CD4-positive, alpha-beta T cell treated with Interleukin-6 for 4 hours (primary cell): ENCODE measurements around the gene CNR1.

ENCODE experiments used
- DNase-seq: peaks from one replicate; pipeline ENCODE4 v3.0.0-alpha.2; 2020; ENCODE audit warnings: mixed read lengths

Gene CNR1

DNA sequence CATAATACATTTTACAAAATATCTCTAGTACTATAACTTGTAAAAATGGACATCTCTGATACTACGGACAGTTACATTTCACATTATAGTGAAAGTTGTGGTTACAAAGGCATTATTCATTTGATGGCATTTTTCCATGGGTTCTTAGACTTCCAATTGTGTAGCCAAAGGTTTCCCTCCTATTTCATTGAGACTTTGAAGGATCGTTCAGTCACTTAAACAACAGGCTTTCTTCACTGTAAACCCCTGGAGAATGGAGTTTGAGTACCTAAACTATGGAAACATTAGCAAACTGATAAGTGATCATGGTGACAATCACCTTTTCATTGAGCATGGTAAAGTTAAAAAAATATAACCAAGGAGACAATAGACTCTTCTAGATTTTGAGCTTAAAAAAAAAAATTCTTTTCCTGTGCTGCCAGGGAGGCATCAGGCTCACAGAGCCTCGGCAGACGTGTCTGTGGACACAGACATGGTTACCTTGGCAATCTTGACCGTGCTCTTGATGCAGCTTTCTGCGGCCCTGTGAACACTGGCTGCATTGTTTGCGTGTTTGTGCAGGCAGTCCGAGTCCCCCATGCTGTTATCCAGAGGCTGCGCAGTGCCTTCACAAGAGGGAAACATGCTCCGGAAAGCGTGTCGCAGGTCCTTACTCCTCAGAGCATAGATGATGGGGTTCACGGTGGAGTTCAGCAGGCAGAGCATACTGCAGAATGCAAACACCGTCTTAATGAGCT lies 22.6 kb downstream of the CNR1 start:
- DNase-seq = no peak

DNA sequence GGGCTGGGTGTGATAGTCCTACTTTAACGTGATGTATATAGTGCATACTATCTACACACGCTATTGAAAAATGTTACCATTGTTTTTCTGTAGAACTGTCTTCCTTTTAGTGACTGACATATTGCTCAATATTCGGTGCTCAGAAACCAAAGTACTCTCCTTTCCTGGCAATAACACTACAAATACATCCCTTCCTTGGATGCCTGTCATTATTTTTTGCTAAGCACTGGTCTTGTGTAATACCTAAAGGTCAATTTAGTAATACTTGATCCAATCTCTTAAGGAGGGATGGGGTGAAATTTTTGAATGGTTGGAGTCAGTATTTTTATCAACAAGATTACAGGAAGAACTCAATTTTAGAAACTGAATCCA lies 23.9 kb downstream of the CNR1 start:
- DNase-seq = no peak

DNA sequence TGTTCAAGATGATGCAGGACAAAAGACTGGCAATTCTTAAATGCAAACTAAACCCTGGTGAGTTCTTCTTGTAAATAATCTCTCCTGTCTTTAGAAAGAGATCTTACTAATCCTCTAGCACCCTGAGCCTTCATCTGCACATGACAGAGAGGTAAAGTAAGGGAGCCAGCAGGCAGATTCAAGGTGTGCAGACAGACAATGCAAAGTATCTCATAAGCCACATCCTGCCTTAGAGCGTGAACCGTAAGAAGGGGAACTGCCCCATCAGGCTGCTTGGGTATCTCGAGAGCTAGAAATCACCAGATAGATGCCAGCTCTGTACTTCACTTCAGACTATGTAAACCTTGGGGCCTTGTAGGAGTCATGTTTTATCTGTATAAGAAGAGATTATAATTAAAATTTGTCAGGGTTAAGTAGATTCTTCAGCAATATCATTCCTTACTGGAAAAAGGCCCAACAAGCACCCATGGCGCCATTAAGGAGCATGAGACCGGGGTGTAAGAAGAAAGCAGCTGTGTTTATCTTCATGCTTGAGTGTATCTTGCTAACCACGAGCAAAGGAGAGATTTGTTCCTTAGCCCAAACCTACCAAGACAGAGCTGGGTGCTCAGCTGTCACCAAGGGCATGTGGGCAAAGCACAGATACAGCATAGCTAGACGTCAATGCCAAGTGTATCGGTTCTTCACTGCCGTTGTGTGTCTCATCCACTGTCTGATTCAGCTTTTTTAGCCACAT lies 24.4 kb downstream of the CNR1 start:
- no peak for DNase-seq

GRCh38 chr6:88137915-88138314 lies 28.2 kb downstream of the CNR1 start:
- no peak for DNase-seq

GRCh38 chr6:88135578-88136114 lies 30.5 kb downstream of the CNR1 start:
- DNase-seq = no peak

- no peak for DNase-seq
Measured at GRCh38 chr6:88134575-88134974, 31.6 kb downstream of the CNR1 start.

DNA sequence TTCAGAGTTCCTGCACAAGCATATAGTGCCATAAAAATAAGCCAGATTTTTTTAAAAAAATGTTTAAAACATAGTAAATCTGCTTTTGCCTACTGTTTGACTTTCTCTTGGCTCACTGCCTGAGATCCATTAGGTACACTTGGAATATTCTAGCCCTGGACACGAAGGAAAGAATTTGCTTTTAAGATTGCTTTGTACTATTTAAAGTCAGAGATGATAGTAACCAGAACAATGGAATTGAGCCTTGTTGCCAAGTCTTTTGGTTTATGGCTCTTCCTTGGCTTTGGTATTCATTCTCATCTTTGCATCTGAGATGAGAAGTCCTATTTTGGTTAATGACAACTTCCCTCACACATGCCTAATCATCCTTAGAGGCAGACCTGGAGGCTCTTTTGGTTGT lies 32.4 kb downstream of the CNR1 start:
- no peak for DNase-seq

DNA sequence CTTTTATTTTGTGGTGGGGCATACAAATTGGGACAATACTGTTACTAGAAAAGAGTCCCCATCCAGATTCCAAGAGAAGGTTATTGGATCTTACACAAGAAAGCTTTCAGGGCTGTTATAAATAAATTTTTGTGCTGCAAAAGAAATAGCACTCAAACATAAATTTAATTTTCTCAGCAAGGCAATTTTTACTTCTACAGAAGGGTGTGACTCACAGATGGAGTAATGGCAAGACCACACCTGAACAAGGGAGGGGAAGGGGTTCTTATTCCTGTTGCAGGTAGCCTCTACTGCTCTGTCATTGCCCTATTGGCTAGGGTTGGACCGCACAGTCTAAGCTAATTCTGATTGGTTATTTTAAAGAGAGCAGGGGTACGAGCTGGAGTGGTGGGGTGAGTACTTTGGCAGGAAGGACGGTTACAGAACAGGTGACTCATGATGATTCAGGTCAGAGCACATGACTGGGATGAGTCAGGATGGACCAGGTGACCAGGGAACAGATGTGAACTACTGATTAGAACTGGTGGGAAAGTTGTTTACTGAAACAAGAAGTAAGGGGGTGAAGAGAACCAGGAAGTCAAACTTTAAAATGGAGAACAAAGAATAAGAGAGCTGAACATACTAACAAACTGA lies 41.1 kb downstream of the CNR1 start:
- no peak for DNase-seq

DNA sequence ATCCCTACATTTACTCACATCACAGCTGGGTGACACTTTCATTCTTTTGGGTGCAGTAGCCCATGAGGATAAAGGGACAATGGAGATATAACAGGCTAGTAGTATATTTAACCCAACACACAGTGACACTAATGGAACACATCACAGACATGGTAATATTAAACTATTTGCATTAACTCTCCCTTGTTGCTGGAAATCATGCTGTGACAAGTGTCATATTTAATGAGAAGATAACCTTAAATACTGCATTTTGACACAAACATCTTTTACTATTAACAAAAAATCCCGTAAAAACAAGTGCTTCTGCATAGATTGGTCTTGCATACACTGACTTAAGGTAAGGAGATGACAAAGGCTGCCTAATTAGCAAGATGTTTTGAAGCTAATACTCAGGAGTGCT lies 45.5 kb downstream of the CNR1 start:
- DNase-seq = no peak

DNA sequence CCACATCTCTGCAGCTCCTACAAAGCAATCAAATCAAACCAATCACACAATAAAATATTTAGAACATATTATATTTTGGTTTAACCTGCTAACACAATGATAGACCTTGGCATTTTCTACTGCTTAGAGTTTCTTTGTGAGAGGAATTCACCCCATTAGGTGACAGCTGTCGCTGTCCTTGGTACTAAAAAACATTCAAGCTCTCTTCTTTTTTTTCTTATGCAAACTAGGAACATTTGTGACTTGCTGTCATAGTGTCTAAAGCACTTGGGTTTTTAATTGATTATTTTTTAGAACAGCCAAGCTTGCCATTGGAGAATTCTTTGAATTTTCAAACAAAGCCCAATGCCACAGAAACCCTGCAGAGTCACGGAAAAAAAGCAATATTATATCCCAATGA lies 46.4 kb downstream of the CNR1 start:
- DNase-seq = no peak

GRCh38 chr6:88116276-88116675 lies 49.9 kb downstream of the CNR1 start:
- no peak for DNase-seq

GRCh38 chr6:88115307-88115706 lies 50.8 kb downstream of the CNR1 start:
- DNase-seq = no peak

GRCh38 chr6:88114838-88115237 lies 51.3 kb downstream of the CNR1 start:
- no peak for DNase-seq

GRCh38 chr6:88111991-88112390 lies 54.2 kb downstream of the CNR1 start:
- DNase-seq = no peak

DNA sequence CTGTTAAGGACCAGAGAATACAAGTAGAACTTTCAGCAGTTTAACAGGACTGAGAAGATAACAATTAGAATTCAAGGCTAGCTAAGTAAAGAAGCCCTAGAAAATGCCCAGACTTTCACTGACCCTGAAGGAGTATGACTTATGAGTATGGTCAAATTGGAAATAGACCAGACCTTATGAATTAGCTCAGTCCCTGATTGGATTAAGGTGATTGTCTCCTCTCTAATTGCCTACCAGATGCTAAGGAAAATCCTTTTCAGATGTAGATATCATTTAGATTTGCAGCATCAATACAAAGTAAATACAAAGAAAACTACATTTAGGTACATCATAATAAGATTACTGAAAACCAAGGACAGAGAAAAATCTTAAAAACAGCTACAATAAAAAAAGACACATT lies 58.9 kb downstream of the CNR1 start:
- no peak for DNase-seq

DNA sequence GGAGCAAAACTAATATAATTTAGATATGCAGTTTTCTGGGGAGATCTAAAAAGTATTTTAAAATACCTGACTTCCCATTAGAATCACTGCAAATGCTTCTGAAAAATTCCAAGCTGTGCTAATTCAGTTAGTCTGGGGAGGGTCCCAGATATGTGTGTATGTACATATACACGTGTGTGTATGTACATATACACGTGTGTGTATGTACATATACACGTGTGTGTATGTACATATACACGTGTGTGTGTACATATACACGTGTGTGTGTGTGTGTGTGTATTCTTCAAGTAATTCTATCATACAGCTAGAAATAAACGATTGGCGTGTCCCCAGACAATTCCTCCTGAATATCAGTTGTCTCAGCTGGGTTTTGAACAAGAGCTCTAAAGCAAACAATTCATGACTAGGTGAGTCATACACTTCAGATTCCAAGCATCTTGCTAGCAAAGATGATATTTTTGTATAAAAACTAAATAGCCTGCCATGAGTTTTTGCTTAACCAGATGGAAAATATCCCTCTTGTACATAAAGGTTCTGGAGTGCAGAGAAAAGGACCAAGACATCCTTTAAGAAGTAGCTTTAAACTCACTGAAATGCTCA lies 60.3 kb downstream of the CNR1 start:
- DNase-seq = no peak
